Measurements from ENCODE around the gene LIX1L.

LIX1L gene

DNA sequence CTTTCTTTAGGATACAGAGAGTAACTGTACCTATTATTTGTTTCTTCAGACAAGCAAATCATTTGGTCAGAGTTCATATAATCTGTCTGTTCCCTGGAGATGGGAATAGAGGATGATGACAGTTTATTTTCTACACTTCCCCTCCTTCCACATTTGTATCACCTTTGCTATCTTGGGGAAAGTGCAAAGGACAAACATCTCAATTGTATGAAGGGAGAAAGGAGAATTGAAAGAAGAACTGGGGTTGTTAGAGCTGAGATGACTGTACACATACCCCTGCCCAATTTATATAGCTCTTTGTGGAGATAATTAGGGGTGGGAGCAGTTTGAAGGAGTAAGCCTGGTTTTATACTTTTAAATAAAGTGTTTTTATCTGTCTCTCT lies 20.6 kb upstream of the LIX1L start:
- peak overlapping the region; percentile 90 for H3K27ac ChIP-seq
- TF ChIP-seq, protein P1, sequence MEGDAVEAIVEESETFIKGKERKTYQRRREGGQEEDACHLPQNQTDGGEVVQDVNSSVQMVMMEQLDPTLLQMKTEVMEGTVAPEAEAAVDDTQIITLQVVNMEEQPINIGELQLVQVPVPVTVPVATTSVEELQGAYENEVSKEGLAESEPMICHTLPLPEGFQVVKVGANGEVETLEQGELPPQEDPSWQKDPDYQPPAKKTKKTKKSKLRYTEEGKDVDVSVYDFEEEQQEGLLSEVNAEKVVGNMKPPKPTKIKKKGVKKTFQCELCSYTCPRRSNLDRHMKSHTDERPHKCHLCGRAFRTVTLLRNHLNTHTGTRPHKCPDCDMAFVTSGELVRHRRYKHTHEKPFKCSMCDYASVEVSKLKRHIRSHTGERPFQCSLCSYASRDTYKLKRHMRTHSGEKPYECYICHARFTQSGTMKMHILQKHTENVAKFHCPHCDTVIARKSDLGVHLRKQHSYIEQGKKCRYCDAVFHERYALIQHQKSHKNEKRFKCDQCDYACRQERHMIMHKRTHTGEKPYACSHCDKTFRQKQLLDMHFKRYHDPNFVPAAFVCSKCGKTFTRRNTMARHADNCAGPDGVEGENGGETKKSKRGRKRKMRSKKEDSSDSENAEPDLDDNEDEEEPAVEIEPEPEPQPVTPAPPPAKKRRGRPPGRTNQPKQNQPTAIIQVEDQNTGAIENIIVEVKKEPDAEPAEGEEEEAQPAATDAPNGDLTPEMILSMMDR (IDR thresholded peaks at IDR 0.05): no peak
- TF ChIP-seq ZFX (IDR thresholded peaks at IDR 0.05; ENCODE audit: borderline replicate concordance): no peak

DNA sequence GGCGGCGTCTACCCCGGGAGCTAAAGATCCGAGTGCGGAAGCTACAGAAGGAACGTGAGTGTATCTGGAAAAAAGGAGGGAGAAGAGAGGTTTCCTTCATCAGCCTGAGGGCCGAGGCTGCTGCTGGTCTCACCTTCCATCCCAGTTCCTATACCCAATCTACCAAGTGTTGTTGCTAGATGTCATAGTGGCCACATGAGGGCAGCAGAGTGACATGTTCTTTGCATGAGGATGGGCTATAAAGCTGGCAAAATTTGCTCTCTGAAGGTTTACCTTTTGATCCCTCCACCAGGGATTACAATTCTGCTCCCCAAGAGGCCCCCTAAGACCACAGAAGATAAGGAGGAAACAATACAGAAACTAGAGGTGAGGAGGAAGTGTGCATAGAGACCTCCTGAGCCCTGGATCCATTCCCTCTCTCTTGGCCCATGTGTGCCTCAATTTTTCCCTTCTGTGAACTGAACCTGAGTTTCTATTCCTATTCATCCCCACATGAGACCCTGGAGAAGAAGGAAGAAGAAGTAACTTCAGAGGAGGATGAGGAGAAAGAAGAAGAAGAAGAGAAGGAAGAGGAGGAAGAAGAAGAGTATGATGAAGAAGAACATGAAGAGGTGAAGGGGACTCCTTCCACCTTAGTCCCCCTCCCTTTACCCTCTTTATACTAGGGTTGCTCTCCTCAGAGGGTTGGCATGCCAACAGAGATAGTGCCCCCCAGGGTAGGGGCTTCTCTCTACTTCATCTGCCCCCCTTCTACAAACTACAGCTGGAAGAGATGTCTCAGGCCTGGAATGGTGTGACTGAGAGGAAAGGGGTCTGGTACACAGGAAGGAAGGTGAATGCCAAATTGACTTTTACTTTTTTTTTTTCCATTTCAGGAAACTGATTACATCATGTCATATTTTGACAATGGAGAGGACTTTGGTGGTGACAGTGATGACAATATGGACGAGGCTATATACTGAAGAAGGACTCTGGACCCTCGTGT lies 20.0 kb upstream of the LIX1L start:
- TF ChIP-seq, protein P1 (IDR thresholded peaks at IDR 0.05): peak; percentile 97
- no peak for TF ChIP-seq ZFX (IDR thresholded peaks at IDR 0.05; ENCODE audit: borderline replicate concordance)
- H3K27ac ChIP-seq: peak overlapping the region; percentile 90

DNA sequence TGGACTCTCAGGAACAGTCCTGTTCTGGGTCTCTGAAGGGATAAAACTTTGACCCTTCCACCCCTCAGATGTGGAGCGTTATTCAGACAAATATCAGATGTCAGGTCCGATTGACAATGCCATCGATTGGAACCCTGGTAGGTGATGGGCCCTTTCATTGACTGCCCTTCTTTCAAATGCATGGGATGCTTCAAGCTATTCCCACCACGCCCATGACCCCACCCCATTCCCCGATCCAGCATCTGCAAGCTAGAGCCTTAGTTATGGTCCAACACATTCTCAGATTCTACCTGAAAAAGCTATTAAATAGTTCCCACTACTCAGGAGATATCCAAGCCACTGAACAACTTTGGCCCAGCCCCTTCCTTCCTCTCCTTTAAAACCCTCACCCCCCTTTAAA lies 19.2 kb upstream of the LIX1L start:
- TF ChIP-seq, protein P1 (IDR thresholded peaks at IDR 0.05): no peak
- TF ChIP-seq ZFX (IDR thresholded peaks at IDR 0.05; ENCODE audit: borderline replicate concordance): no peak
- peak overlapping the region; percentile 90; the same call in 1 of the 2 replicates for H3K27ac ChIP-seq

DNA sequence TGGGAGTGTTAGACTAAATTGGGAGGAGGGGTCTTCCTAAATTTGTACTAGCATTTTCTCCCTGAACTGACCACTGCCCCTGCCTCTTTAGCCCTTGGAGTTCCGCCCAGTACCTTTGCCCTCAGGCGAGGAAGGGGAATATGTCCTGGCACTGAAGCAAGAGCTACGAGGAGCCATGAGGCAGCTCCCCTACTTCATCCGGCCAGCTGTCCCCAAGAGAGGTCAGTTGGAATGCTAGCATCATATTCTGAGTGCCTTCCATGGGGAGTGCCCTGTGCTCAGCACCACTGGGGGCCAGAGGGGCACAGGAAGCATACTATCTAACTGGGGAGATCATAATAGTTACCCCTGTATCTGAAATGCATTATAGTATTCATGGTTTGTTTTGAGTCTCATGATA lies 17.4 kb upstream of the LIX1L start:
- TF ChIP-seq, protein P1 (IDR thresholded peaks at IDR 0.05): no peak
- no peak for TF ChIP-seq ZFX (IDR thresholded peaks at IDR 0.05; ENCODE audit: borderline replicate concordance)

DNA sequence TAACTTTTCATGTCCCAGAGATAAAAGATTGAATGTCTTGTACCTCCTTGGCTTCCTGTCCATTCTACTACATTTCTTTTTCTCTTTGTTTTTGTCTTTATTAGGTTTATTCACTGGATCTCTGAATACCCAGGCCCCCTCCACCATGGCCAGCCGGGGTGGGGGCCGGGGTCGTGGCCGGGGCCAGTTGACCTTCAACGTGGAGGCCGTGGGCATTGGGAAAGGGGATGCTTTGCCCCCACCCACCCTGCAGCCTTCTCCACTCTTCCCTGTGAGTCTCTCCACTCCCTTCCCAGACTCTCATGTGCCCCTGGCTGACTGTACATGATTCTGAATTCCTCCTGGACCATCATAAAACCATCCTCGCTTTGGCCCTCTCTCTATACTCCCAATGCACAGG lies 16.9 kb upstream of the LIX1L start:
- H3K27ac ChIP-seq: no peak overlapping the region
- TF ChIP-seq, protein P1 (IDR thresholded peaks at IDR 0.05): no peak
- no peak for TF ChIP-seq ZFX (IDR thresholded peaks at IDR 0.05; ENCODE audit: borderline replicate concordance)

More for the DNA sequence above, 17.4 kb upstream of the LIX1L start:
- H3K27ac ChIP-seq: no peak overlapping the region

DNA sequence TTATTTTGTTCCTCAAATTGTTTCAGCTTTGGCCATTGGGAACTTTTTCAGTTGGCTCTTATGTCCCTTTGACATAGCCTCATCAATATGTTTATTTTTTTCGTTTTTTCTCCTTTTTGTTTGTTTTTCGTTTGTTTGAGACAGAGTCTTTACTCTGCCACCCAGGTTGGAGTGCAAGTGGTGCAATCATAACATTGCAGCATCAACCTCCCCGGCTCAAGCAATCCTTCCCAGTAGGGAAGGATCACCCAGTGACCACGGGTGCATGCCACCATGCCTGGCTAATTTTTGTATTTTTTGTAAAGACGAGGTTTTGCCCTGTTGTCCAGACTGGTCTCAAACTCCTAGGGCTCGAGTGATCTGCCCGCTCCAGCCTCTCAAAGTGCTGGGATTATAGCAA lies 14.8 kb upstream of the LIX1L start:
- no peak overlapping the region for H3K27ac ChIP-seq
- TF ChIP-seq ZFX (IDR thresholded peaks at IDR 0.05; ENCODE audit: borderline replicate concordance): no peak
- TF ChIP-seq, protein P1 (IDR thresholded peaks at IDR 0.05): no peak

DNA sequence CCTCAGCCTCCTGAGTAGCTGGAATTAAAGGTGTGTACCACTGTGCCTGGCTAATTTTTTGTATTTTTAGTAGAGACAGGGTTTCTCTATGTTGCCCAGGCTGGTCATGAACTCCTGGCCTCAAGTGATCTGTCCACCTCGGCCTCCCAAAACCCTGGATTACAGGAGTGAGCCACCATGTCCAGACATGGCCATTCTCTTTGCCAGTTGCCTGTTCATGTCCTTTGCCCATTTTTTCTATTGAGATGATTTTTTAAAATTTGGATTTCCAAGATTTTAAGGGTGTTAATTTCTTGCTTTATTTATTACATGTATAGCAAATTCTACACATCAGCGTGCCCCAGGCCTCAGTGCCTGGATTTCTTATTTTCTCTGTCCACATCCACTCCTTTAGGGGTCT lies 9.5 kb upstream of the LIX1L start:
- no peak overlapping the region for H3K27ac ChIP-seq
- no peak for TF ChIP-seq ZFX (IDR thresholded peaks at IDR 0.05; ENCODE audit: borderline replicate concordance)
- TF ChIP-seq, protein P1 (IDR thresholded peaks at IDR 0.05): no peak

All from 22Rv1 (cell line).